Thoracic aorta (tissue), 2 donors: ENCODE measurements around the gene FKBP1B. TPM values are rescaled to one million over a fixed set of nuclear protein-coding genes. Genes with fewer than 3 reads are reported as not detected.

Source experiments
- ATAC-seq: fragments of 150-250 bp; one replicate; pipeline ENCODE4 v1.8.0; 2017; ENCODE audit warnings: low read depth; ENCODE audit not compliant: insufficient number of reproducible peaks, low FRiP score
- DNase-seq: peaks from one replicate; pipeline ENCODE4 v3.0.0-alpha.2; 2020; ENCODE audit warnings: low spot score
- H3K27ac ChIP-seq, 2 donors: fragments of 200-600 bp; sonication (generic); 1 replicate in 1 of 2; 2 replicates in 1 of 2; pipeline ENCODE4 v1.5.1; 2016; ENCODE audit warnings: mild to moderate bottlenecking in 2 of 2, moderate library complexity in 2 of 2
- H3K27me3 ChIP-seq: fragments of 200-600 bp; sonication (generic); replicated peaks from 2 replicates; pipeline ENCODE4 v1.6.0; 2016; ENCODE audit warnings: mild to moderate bottlenecking; ENCODE audit not compliant: insufficient read depth
- H3K36me3 ChIP-seq: fragments of 200-600 bp; sonication (generic); one replicate; pipeline ENCODE4 v1.5.1; 2016
- H3K4me1 ChIP-seq, 2 donors: fragments of 200-600 bp; sonication (generic); 1 replicate in 1 of 2; 2 replicates in 1 of 2; pipeline versions ENCODE4 v1.5.1 to v1.6.0; 2016; ENCODE audit warnings: low read depth in 2 of 2, mild to moderate bottlenecking in 1 of 2; ENCODE audit not compliant: control insufficient read depth in 1 of 2
- H3K4me3 ChIP-seq: fragments of 200-600 bp; sonication (generic); 2 replicates; pipeline ENCODE4 v1.5.1; 2016; ENCODE audit warnings: mild to moderate bottlenecking
- H3K9me3 ChIP-seq: fragments of 200-600 bp; sonication (generic); 2 replicates; pipeline ENCODE4 v1.5.1; 2016
- total RNA-seq, 2 donors: library from RNA; depleted of rRNA; stranded (reverse); fragments of >200 nt; gene quantifications; one replicate each; pipeline versions ENCODE4 v1.1.0 to v1.2.3, GENCODE V29; 2016
- TF ChIP-seq, protein P1 (sequence below): fragments of 200-600 bp; sonication (generic); IDR thresholded peaks from one replicate; pipeline ENCODE4 v1.5.1; 2019; ENCODE audit warnings: antibody characterized with exemption

The FKBP1B gene
- total RNA-seq, 2 donors from 2014 or later = 7.3 to 12.5 TPM

DNA sequence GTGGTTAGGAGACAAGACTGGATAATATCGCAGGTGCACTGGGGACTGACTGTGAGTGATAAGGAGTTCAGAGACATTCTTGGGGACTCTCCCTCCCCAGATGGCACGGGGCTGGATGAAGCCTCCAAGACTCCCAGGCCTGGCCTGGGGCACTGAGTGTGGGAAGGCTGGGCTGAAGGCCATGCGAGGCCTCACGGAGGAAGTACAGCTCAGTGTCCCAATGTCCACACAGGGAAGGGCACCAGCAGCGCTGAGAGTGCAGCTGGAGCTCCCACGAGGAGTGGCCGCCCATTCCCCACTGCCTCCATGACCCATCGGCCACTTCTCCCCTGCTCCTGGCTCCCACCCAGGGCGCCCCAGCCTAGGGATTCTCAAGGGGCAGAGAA is 33.2 kb upstream of the FKBP1B start:
- H3K4me3 ChIP-seq = no peak overlapping the region
- H3K9me3 ChIP-seq = no peaks in the 10 kb centered on the region
- no peaks in the 10 kb centered on the region for H3K4me1 ChIP-seq
- H3K27ac ChIP-seq = no peak overlapping the region
- no peaks in the 10 kb centered on the region for H3K36me3 ChIP-seq
- H3K27me3 ChIP-seq = no peaks in the 10 kb centered on the region
- no peak for DNase-seq
- TF ChIP-seq, protein P1, sequence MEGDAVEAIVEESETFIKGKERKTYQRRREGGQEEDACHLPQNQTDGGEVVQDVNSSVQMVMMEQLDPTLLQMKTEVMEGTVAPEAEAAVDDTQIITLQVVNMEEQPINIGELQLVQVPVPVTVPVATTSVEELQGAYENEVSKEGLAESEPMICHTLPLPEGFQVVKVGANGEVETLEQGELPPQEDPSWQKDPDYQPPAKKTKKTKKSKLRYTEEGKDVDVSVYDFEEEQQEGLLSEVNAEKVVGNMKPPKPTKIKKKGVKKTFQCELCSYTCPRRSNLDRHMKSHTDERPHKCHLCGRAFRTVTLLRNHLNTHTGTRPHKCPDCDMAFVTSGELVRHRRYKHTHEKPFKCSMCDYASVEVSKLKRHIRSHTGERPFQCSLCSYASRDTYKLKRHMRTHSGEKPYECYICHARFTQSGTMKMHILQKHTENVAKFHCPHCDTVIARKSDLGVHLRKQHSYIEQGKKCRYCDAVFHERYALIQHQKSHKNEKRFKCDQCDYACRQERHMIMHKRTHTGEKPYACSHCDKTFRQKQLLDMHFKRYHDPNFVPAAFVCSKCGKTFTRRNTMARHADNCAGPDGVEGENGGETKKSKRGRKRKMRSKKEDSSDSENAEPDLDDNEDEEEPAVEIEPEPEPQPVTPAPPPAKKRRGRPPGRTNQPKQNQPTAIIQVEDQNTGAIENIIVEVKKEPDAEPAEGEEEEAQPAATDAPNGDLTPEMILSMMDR = no peak
- no peak for ATAC-seq

DNA sequence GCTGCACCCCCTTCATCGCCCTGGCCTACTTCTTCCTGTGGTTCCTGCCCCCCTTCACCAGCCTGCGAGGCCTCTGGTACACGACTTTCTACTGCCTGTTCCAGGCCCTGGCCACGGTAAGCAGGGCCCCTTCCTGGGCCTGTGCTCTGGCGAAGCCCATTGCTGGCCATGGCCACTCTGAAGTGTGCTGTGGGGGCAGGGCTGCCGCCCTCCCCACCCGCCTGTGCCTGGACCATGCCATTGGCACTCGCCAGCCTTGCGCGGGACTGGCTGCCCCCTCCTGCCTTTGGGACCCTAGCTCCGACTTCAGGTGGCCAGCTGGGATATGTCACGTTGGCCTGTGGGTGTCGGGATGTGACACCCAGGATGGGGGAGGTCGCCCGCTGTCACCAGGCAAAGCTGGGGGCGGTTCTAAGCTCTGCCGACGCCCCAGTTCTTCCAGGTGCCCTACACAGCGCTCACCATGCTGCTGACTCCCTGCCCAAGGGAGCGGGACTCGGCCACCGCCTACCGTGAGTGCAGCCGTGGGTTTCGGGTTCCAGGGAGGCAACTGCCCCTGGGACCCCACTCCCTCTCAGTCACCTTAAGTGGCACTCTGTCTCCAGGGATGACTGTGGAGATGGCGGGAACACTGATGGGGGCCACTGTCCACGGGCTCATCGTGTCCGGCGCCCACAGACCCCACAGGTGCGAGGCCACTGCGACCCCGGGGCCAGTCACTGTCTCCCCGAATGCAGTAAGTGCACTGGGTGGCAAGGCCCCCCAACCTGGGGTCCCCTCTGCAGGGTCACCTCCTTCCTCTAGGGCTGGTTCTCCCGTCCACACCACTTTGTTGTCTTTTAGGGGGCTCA is 32.5 kb upstream of the FKBP1B start:
- ATAC-seq = no peak
- DNase-seq = no peak
- no peaks in the 10 kb centered on the region for H3K36me3 ChIP-seq
- H3K27me3 ChIP-seq = no peaks in the 10 kb centered on the region
- H3K27ac ChIP-seq = no peak overlapping the region
- TF ChIP-seq, protein P1 = no peak
- no peaks in the 10 kb centered on the region for H3K4me1 ChIP-seq
- H3K9me3 ChIP-seq = no peaks in the 10 kb centered on the region
- H3K4me3 ChIP-seq = no peak overlapping the region

DNA sequence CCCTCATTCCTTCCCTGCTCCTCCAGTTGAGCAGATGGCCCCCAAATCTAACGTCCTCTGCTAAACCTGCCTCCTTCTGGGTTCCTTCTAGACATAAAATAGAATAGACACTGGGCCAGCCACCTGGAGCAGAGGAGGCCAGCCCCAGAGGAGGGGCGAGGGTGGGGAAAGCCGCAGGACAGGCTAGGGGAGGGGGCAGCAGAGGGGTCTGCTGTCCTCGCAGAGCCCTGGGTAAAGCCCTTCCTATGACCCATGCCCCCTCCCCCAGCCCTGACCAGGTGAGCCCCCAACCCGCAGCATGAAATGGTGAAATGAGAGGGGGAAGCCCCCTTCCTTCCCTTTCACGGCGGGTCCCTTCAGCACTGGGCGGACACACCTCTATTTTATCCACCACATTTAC is 31.8 kb upstream of the FKBP1B start:
- Histone ChIP-seq H3K9me3 (no peaks in the 10 kb centered on the region), H3K27ac (no peak overlapping the region), H3K4me3 (no peak overlapping the region), H3K4me1 (no peaks in the 10 kb centered on the region), H3K27me3 (no peaks in the 10 kb centered on the region), H3K36me3 (peaks cover 2% of the 10 kb centered on the region)
- ATAC-seq = no peak
- no peak for DNase-seq
- TF ChIP-seq, protein P1 = no peak

DNA sequence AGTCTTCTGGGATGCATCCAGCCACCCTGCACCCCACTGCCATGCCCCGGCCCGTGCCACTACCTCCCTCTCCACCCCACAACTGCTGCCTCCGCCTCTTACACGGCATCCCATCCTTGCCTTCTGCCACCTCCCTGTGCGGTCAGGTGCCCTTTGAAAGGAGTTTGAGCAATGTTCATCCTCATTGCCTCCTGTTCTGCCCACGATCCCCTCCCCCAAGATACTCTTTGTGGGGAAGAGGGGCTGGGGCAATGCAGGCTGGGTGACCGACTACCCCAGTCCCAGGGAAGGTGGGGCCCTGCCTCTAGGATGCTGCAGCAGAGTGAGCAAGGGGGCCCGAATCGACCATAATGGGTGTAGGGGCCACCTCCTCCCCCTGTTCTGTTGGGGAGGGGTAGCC is 31.3 kb upstream of the FKBP1B start:
- Histone ChIP-seq H3K4me3 (no peak overlapping the region), H3K4me1 (no peaks in the 10 kb centered on the region), H3K27ac (no peak overlapping the region), H3K27me3 (no peaks in the 10 kb centered on the region), H3K9me3 (no peaks in the 10 kb centered on the region), H3K36me3 (peaks cover 3% of the 10 kb centered on the region)
- DNase-seq (no peak), ATAC-seq (no peak)
- TF ChIP-seq, protein P1 = no peak

DNA sequence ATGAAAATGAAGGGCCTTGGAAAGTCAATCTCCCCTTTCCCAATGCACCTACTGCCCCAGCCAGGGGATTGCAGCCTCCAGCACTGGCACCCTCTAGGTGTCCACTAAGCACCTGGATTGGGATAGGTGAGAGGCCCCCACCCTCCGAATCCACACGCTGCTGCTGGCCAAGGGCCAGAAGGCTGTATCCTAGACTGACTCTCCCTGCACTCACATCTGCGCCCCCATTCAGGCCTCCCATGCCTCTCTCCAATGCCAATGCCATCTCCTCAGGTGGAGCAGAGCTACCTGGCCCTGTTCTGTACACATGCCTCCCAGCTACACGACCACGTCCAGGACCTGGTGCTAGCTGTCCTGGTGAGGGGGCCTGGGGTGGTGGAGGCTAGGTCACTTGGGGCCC is 29.8 kb upstream of the FKBP1B start:
- Histone ChIP-seq H3K36me3 (peaks cover 7% of the 10 kb centered on the region), H3K4me3 (no peak overlapping the region), H3K27me3 (no peaks in the 10 kb centered on the region), H3K27ac (no peak overlapping the region), H3K9me3 (no peaks in the 10 kb centered on the region), H3K4me1 (no peaks in the 10 kb centered on the region)
- no peak for DNase-seq
- TF ChIP-seq, protein P1 = no peak
- ATAC-seq = no peak
